GM21528 (cell line): ENCODE measurements around the gene EEFSEC.

Experiments used
- ATAC-seq: cut with Tn5 transposase; IDR thresholded peaks from one replicate; pipeline ENCODE4 v1.9.1; 2021; ENCODE audit warnings: mild to moderate bottlenecking, moderate library complexity; ENCODE audit not compliant: unreplicated experiment, low FRiP score

Gene EEFSEC

GRCh38 chr3:128402998-128403397, 249.7 kb downstream of the EEFSEC start:
- ATAC-seq, result no peak

- no peak for ATAC-seq
These were observed 251.2 kb downstream of the EEFSEC start for GRCh38 chr3:128404276-128405068.

GRCh38 chr3:128405554-128406277, 252.4 kb downstream of the EEFSEC start:
- no peak for ATAC-seq

GRCh38 chr3:128407247-128407646, 254.0 kb downstream of the EEFSEC start:
- no peak for ATAC-seq

- ATAC-seq, result no peak
These were observed 254.9 kb downstream of the EEFSEC start for GRCh38 chr3:128408012-128408692.

GRCh38 chr3:128408693-128409623, 255.7 kb downstream of the EEFSEC start:
- ATAC-seq, result no peak

- ATAC-seq, result no peak
These were observed 256.6 kb downstream of the EEFSEC start for GRCh38 chr3:128409624-128410581.

- no peak for ATAC-seq
These were observed 257.6 kb downstream of the EEFSEC start for GRCh38 chr3:128410669-128411573.

GRCh38 chr3:128411574-128412064, 258.3 kb downstream of the EEFSEC start:
- no peak for ATAC-seq

GRCh38 chr3:128412180-128413002, 259.1 kb downstream of the EEFSEC start:
- ATAC-seq, result no peak

- ATAC-seq, result no peak
These were observed 259.7 kb downstream of the EEFSEC start for GRCh38 chr3:128413003-128413370.

GRCh38 chr3:128413413-128414205, 260.3 kb downstream of the EEFSEC start:
- ATAC-seq, result no peak

GRCh38 chr3:128415200-128415772, 262.0 kb downstream of the EEFSEC start:
- no peak for ATAC-seq

- no peak for ATAC-seq
These were observed 262.7 kb downstream of the EEFSEC start for GRCh38 chr3:128415773-128416577.

- no peak for ATAC-seq
These were observed 263.4 kb downstream of the EEFSEC start for GRCh38 chr3:128416578-128417211.
